HG02885 (cell line): ENCODE results near the gene NOP58.
"Not testable (repeated sequence)": the region's sequence is repeated elsewhere in the genome, so short reads cannot be mapped to it uniquely, and the experiment has no call there.

Source experiments
- ATAC-seq: cut with Tn5 transposase; IDR thresholded peaks from one replicate; pipeline ENCODE4 v1.9.1; 2021; ENCODE audit warnings: mild to moderate bottlenecking; ENCODE audit not compliant: unreplicated experiment, poor library complexity

NOP58 gene

GRCh38 chr2:202265467-202266277, at the start of gene NOP58:
Gene NOP58 (plus strand): TSS chr2:202265763. CDS start chr2:202265942, 179 bp downstream.
- peak; percentile 88 for ATAC-seq

DNA sequence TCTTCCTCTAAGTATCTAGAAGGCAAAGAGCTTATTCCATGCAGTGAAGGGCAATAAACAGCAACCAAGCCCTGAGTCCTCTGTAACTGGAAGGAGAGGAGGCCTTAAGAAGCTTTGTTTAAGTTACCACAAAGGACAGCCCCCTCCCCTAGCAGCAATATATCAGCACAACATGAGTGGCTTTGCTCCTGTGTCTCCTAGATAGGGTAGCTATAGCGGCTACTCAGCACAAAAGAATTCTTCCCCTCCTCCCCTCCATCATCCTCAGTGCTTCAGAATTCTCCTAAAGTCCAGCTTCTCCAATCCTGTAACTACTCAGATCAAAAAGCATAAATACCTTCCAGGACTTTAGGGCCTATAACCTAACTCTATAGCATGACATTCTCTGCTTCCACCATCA, 43.7 kb upstream of the NOP58 start:
- ATAC-seq: no peak

DNA sequence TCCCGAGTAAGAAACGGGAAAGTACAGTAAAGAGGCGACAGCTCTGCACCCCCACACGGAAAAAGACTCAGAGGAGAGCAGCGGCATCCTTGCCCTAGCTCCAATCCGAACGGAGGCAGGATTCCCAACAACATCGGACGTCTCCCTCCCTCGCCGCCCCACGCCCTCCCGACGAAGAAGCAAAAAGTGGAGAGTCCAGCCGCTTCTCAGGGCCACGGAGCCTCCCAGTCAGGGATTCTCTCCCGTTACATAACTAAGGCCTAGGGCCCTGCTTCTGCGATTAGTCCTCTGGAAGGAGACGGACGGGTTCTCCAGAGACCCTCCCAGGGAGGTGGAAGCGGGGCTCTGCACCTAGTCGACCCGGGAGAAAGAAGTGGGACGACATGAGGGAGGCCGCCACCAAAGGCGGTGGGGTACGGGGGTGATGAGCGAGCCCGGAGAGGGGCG, 27.8 kb upstream of the NOP58 start:
- peak; percentile 44 for ATAC-seq

DNA sequence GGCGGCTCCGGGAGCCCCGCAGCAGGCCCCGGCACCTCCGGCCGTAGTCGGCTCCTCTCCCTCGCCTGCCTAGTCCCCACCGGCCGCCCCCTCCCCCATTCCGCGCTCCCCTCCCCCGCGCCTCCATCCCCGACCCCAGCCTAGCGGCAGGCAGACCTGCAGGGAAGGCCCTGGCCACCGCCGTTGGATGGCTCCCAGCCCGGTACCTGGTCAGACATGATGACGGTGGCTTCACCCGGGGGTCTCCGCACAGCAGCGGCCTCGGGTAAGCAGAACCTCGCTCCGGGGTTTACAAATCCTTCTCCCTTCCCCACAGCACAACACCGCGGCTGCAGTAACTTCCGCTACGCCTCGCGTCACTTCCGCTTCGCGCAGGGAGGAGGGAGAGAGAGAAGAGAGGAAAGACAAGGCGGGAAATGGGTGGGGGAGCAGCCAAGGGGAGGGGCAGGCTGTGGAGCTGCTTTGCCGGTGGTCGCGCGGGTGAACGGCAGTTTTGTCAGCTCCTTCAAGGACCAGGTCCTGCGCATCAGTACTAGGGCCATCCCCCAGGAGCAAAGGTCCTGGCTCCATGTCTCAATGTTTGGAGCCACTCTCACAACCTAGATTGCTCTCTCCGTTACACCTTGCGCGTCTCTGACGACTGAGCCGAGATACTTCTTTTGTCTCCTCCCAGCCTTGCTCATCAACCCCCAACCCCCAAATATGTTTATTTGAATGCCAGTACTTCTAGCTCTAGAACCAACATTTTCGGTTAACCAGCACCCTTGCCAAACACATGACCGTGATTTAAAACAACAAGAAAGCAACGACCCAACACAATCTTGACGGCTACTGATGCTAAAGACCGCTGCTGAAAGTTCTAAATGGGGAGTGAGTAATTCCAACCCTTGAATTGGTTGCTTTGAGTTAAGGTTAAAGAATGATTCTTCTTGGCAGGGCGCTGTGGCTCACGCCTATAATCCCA, 27.0 kb upstream of the NOP58 start, which contains the start of gene SUMO1:
SUMO1 (minus strand) TSS at position 364 of the 964 bp plus-strand sequence; CDS start at position 218, 146 bp downstream.
- ATAC-seq: peak; percentile 97

GRCh38 chr2:202247710-202248109, 17.9 kb upstream of the NOP58 start:
- not testable (repeated sequence) for ATAC-seq

DNA sequence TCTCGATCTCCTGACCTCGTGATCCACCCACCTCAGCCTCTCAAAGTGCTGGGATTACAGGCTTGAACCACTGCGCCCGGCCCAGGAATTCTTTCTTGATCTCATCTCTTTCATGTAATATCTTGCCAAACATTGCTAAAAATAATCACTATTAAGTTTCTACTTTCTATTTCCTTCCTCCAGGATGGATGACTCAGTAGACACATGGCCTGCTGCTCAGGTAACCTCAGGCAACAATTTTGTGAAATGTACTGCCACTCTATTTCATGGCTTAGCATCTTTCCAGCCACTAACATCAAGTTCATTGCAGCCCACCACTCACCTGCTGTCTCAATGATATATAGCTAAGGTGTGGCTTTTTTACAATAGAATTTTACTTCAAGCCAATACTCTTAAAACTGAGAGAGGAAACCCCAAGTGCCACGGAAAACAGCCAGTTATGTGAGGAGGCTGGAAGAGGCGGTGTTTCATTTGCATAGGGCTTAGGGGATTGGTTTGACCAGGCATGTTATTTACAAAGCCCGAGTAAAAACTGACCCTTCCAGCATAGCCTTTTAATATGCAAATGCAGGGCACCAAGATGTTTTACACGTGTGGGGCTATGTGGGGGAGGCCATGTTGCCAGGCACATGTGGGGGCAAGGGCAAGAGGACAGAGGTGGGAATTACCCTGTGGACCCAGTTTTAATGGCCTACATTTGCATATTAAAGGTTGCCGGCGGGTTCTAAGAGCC, 15.9 kb upstream of the NOP58 start:
- no peak for ATAC-seq

GRCh38 chr2:202251494-202251893, 14.1 kb upstream of the NOP58 start:
- ATAC-seq: no peak

- ATAC-seq: no peak
Measured at GRCh38 chr2:202261531-202261930, 4.0 kb upstream of the NOP58 start.

DNA sequence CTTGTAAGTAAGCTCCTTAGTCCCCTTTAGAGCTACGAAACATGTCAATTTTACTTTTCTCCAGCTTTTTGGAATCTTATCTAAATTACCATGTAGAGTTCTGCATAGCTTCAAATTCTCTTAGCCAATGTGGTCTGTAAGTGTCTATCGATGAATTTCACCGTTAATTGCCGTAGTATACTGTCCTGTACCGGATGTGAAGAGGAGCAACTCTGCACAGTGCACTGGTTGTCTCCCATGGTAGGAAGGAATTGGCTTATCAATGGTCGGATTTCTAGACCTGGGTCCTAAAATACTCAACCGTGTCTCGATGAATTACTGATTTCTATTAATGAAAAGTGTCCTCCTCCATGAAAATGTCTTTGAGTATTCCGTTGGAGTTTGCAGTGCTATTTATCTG, 1.9 kb downstream of the NOP58 start:
- ATAC-seq: no peak

- ATAC-seq: no peak
Measured at GRCh38 chr2:202269585-202269984, 4.0 kb downstream of the NOP58 start.

GRCh38 chr2:202270487-202270886, 4.9 kb downstream of the NOP58 start:
- ATAC-seq: no peak

- not testable (repeated sequence) for ATAC-seq
Measured at GRCh38 chr2:202276078-202276720, 10.6 kb downstream of the NOP58 start.

DNA sequence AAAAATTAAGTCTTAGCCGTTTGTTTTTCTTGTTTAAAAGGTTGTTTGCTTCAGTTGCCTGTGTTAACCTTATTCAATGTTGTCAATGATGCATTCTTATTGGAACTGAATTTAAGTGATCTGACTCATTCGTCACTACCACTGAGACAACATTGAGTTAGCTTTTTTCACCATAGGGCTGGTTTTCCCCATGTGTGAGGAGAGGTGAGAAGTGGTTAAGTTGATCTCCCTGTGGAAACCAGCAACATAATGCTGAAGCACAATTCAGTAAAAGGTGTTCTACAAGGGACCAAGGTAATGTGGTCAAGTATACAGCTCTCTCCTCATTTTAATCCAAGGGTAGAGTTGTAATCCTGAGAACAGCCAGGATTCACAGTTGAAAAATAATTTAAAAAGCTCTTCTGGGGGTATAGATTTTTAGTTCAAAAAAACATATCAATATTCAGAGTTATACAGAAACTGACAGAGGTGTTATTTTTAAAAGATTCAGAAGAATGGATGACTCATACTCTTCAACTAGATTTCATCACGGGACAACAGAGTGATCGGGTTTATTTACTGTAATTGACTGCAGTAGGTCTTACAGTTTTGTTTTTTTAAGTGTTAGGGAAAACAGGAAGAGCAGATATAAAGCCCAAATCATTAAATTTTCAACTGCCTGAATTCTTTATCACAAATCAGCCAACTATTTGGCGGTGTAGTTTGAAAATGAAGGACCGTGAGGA, 12.6 kb downstream of the NOP58 start:
- no peak for ATAC-seq

DNA sequence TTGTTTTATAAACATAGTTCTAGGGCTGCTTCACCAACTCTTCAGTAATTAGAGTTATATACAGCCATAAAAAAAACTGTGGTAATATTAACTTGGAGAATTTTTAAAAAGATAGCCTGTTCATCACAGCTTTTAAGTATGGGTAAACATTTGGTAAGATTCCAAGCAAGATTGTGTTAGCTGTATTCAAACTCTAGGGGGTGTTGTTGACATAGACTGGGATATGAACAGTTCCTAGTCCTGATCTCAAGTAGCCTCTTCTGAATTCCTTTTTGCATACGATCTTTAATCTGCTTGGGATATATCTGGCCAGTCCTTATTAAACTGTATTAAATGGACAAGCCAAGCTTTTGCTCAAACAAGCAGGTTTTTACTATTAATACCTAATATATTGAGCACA, 13.4 kb downstream of the NOP58 start:
- no peak for ATAC-seq

GRCh38 chr2:202286595-202286994, 21.0 kb downstream of the NOP58 start:
- no peak for ATAC-seq

- ATAC-seq: no peak
Measured at GRCh38 chr2:202289394-202290204, 24.0 kb downstream of the NOP58 start.

GRCh38 chr2:202290316-202290715, 24.8 kb downstream of the NOP58 start:
- ATAC-seq: no peak

DNA sequence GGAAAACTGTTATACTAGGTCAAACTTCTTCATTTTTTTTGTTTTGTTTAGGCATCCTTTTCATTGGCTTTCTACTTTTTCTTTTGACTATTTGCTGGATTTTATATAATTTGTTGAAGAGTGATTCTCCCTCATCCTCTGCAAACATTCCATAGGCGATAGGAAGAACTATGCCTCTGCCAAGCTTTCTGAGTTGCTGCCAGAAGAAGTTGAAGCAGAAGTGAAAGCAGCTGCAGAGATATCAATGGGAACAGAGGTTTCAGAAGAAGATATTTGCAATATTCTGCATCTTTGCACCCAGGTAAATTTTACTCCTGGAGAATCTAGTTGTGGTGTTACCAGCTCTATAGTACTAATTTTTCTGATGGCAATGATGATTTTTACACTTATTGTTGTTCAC, 25.4 kb downstream of the NOP58 start:
- no peak for ATAC-seq
